ENCODE measurements around the gene RPS27A. TPM values are rescaled to one million over a fixed set of nuclear protein-coding genes. Genes with fewer than 3 reads are reported as not detected.
A peak's percentile ranks its signal among the peaks of the same experiment; 100 is the strongest.
"Not testable (repeated sequence)": the region's sequence is repeated elsewhere in the genome, so short reads cannot be mapped to it uniquely, and the experiment has no call there.

The RPS27A gene
- 1,000 to 10,000 TPM in 2 of 4 donors, 100 to 1,000 TPM in 2; 597 to 2,221 (median 1,586) TPM for total RNA-seq

DNA sequence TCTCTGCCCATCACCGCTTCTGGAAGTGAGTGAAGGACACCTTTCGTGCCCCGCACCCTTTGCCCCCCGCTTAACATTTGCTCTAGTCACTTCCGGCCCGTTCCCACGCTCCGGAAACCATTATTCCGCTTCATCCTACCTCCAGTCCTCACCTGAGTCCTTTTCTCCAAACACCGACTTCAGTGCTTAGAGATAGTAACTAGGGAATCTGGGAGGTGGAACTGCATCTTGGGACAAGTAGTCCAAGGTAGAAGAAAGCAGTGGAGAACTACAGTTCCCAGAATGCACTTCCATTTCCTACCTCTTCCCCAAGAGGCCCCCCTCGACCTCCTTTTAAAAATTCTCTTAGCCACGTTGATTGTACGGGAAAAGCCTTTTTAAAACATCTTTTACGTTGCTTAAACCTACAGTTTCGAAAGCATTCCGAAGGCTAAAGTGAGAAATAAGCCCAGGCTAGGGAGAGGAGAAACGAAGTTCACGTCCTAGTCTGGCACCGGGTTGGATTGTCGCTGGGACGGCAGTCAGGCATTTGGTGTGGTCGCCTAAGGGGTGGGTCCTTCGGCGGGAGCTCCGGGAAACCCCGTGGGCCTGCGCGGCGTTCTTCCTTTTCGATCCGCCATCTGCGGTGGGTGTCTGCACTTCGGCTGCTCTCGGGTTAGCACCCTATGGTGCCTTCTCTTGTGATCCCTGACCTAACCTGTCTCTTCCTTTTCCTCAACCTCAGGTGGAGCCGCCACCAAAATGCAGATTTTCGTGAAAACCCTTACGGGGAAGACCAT lies at the start of gene RPS27A, which contains the start of gene CLHC1:
RPS27A (plus strand) TSS at position 605 of the 779 bp plus-strand sequence; CDS start at position 742, 137 bp downstream.
CLHC1 (minus strand) TSS at position 210 of the 779 bp plus-strand sequence. CDS start 9,882 bp downstream, outside the sequence.
- peak; percentile 98 for DNase-seq (ENCODE audit: extremely low spot score)
- intact Hi-C loops (cut with DNase I), result no loop called here
- no peaks in the 10 kb centered on the region for H3K27me3 ChIP-seq
- peak within 1 kb of the TSS; percentile 58 to 85 (median 69) for H3K4me3 ChIP-seq
- H3K27ac ChIP-seq (replicated peaks in 1 of 4), result peak within 1 kb of the TSS; percentile 88 to 91 (median 90)
- H3K4me1 ChIP-seq, result peaks cover 25 to 44% (median 36%) of the 10 kb centered on the region in 4 donors
- WGBS, result under 1% methylated on average over 37 of the region's 37 CpGs
- H3K36me3 ChIP-seq, result peaks cover 29 to 40% (median 34%) of the 10 kb centered on the region in 4 donors
- no peaks in the 10 kb centered on the region for H3K9me3 ChIP-seq
- peak; percentile 73 for TF ChIP-seq POLR2A (IDR thresholded peaks at IDR 0.05; ENCODE audit: low read depth)
- TF ChIP-seq EP300 (IDR thresholded peaks at IDR 0.05), result no peak
- peak; percentile 91 to 96 for TF ChIP-seq POLR2AphosphoS5 (IDR thresholded peaks at IDR 0.05)
- TF ChIP-seq, protein P1, sequence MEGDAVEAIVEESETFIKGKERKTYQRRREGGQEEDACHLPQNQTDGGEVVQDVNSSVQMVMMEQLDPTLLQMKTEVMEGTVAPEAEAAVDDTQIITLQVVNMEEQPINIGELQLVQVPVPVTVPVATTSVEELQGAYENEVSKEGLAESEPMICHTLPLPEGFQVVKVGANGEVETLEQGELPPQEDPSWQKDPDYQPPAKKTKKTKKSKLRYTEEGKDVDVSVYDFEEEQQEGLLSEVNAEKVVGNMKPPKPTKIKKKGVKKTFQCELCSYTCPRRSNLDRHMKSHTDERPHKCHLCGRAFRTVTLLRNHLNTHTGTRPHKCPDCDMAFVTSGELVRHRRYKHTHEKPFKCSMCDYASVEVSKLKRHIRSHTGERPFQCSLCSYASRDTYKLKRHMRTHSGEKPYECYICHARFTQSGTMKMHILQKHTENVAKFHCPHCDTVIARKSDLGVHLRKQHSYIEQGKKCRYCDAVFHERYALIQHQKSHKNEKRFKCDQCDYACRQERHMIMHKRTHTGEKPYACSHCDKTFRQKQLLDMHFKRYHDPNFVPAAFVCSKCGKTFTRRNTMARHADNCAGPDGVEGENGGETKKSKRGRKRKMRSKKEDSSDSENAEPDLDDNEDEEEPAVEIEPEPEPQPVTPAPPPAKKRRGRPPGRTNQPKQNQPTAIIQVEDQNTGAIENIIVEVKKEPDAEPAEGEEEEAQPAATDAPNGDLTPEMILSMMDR (IDR thresholded peaks at IDR 0.05), result peak in 1 of 3 experiments; percentile 7

DNA sequence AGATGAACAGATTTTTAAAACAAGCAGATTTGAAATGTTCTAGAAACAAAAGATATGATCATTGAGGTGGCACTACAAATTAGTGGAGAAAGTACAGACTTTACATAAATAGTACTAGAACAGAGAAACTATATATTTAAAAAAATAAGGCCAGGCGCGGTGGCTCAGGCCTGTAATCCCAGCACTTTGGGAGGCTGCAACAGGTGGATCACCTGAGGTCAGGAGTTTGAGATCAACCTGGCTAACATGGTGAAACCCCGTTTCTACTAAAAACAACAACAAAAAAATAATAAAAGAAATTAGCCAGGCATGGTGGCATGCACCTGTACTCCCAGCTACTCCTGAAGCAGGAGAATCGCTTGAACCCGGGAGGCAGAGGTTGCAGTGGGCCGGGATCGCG lies 45.7 kb upstream of the RPS27A start:
- H3K9me3 ChIP-seq; H3K36me3 ChIP-seq; H3K4me3 ChIP-seq; intact Hi-C loops (cut with DNase I); H3K27ac ChIP-seq (replicated peaks in 1 of 4); H3K4me1 ChIP-seq; H3K27me3 ChIP-seq; DNase-seq (ENCODE audit: extremely low spot score): not testable (repeated sequence)
- WGBS, result 87% methylated on average over 8 of the region's 8 CpGs

DNA sequence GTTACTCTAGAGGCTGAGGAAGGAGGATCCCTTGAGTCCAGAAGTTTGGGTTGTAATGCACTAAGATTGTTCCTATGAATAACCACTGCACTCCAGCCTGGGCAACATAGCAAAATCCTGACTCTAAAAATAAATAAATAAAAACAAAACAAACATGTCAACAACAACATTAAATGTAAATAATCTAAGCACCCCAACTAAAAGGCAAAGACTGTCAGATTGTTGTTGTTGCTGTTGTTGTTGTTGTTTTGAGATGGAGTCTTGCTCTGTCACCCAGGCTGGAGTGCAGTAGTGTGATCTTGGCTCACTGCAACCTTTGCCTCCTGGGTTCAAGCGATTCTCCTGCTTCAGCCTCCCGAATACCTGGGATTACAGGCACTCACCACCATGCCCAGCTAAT lies 40.6 kb upstream of the RPS27A start:
- H3K4me1 ChIP-seq; DNase-seq (ENCODE audit: extremely low spot score); H3K4me3 ChIP-seq; H3K9me3 ChIP-seq; intact Hi-C loops (cut with DNase I); H3K27ac ChIP-seq (replicated peaks in 1 of 4); H3K27me3 ChIP-seq: not testable (repeated sequence)
- WGBS, result 100% methylated on average over 2 of the region's 2 CpGs
- peaks cover 0 to 29% (median 19%) of the 10 kb centered on the region in 4 donors for H3K36me3 ChIP-seq

DNA sequence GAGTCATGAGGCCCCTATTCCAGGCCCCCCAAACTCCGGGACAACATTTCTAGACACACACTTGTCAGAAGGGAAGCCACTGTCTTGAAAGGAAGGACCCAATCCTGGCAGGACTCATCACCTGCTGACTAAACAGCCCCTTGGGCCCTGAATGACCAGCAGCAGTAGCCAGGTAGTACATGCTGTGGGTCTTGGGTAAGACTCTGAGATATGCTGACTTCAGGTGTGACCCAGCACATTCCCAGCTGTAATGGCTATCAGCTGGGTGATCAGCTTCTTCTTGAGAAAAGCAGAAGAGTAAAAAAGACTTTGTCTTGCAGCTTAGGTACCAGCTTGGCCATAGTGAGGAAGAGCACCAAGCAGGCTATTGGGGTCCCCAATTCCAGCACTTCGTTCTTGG lies 36.0 kb upstream of the RPS27A start:
- peaks cover 0 to 5% (median 0%) of the 10 kb centered on the region in 4 donors for H3K9me3 ChIP-seq
- no peak overlapping the region for H3K4me3 ChIP-seq
- WGBS, result 100% methylated on average over 2 of the region's 2 CpGs
- H3K27ac ChIP-seq (replicated peaks in 1 of 4), result no peak overlapping the region
- TF ChIP-seq POLR2AphosphoS5 (IDR thresholded peaks at IDR 0.05), result no peak
- TF ChIP-seq EP300 (IDR thresholded peaks at IDR 0.05), result no peak
- TF ChIP-seq, protein P1 (IDR thresholded peaks at IDR 0.05), result no peak
- TF ChIP-seq POLR2A (IDR thresholded peaks at IDR 0.05; ENCODE audit: low read depth), result no peak
- no peaks in the 10 kb centered on the region for H3K4me1 ChIP-seq
- peaks cover 0 to 33% (median 18%) of the 10 kb centered on the region in 4 donors for H3K36me3 ChIP-seq
- H3K27me3 ChIP-seq, result no peaks in the 10 kb centered on the region
- intact Hi-C loops (cut with DNase I), result no loop called here
- DNase-seq (ENCODE audit: extremely low spot score), result no peak

DNA sequence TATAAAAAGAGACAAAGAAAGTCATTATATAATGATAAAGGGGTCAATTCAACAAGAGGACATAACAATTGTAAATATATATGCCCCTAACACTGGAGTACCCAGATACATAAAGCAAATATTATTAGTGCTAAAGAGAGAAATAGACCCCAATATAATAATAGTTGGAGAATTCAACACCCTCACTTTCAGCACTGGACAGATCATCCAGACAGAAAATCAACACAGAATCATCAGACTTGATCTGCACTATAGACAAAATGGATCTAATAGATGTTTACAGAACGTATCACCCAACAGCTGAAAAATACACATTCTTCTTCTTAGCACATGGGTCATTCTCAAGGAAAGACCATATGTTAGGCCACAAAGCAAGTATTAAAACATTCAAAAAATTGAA lies 32.1 kb upstream of the RPS27A start:
- no peak for DNase-seq (ENCODE audit: extremely low spot score)
- intact Hi-C loops (cut with DNase I), result no loop called here
- H3K4me3 ChIP-seq, result no peak overlapping the region
- no peaks in the 10 kb centered on the region for H3K27me3 ChIP-seq
- no peaks in the 10 kb centered on the region for H3K4me1 ChIP-seq
- 100% methylated on average over 1 of the region's 1 CpG for WGBS
- H3K9me3 ChIP-seq, result peaks cover 0 to 5% (median 0%) of the 10 kb centered on the region in 4 donors
- TF ChIP-seq POLR2AphosphoS5 (IDR thresholded peaks at IDR 0.05) (no peak), POLR2A (IDR thresholded peaks at IDR 0.05; ENCODE audit: low read depth) (no peak)
- TF ChIP-seq, protein P1 (IDR thresholded peaks at IDR 0.05), result no peak
- H3K36me3 ChIP-seq, result peaks cover 0 to 42% (median 16%) of the 10 kb centered on the region in 4 donors
- no peak overlapping the region for H3K27ac ChIP-seq (replicated peaks in 1 of 4)
